IMR-90 (cell line): ENCODE data around the gene MAPRE2. TPM values are rescaled to one million over a fixed set of nuclear protein-coding genes. Genes with fewer than 3 reads are reported as not detected.

Experiments
- ATAC-seq: fragments of 200-7000 bp; cut with Tn5 transposase; 2 replicates; pipeline ENCODE4 v1.9.1; 2020; ENCODE audit warnings: low read depth, mild to moderate bottlenecking, moderate library complexity
- BruUV-seq: library from RNA; stranded (reverse); fragments of 400-500 nt; replicated peaks from 2 replicates; lab custom pipeline; 2021; lab: Mats Ljungman, UMichigan
- CTCF ChIA-PET: fragments of 300-600 bp; formaldehyde crosslinking; extraction: SDS; loops from one replicate; lab custom pipeline; 2021; ENCODE audit warnings: antibody characterized with exemption; lab: Yijun Ruan, JAX
- POLR2A ChIA-PET: fragments of 300-600 bp; sonication (Branson Sonifier 250); formaldehyde crosslinking; loops from one replicate; lab custom pipeline; 2022; ENCODE audit warnings: antibody characterized with exemption; ENCODE audit not compliant: unreplicated experiment; lab: Charles Lee
- DNase-seq: peaks from one replicate; pipeline ENCODE4 v3.0.0; 2013
- H2AFZ ChIP-seq: replicated peaks from 2 replicates; pipeline ENCODE3; 2013; ENCODE audit warnings: low read length, mild to moderate bottlenecking; ENCODE audit not compliant: poor library complexity
- H2AK5ac ChIP-seq: 2 replicates; pipeline ENCODE4 v1.6.1; 2013; ENCODE audit warnings: low read depth, low read length, inconsistent platforms
- H2AK9ac ChIP-seq: replicated peaks from 2 replicates; pipeline ENCODE3; 2013; ENCODE audit warnings: mild to moderate bottlenecking, low read depth, low read length, moderate library complexity; ENCODE audit not compliant: poor library complexity
- H2BK120ac ChIP-seq: 2 replicates; pipeline ENCODE4 v1.6.1; 2013; ENCODE audit warnings: low read depth, low read length, inconsistent platforms
- H2BK15ac ChIP-seq: 3 replicates; pipeline ENCODE4 v1.6.1; 2013; ENCODE audit warnings: low read depth, low read length, inconsistent platforms
- H2BK20ac ChIP-seq: 2 replicates; pipeline ENCODE4 v1.6.1; 2013; ENCODE audit warnings: low read depth, mild to moderate bottlenecking, inconsistent platforms, low read length, moderate library complexity
- H2BK5ac ChIP-seq: 2 replicates; pipeline ENCODE4 v1.6.1; 2013; ENCODE audit warnings: mild to moderate bottlenecking, low read depth, low read length, inconsistent platforms; ENCODE audit not compliant: poor library complexity, severe bottlenecking
- H3K14ac ChIP-seq: replicated peaks from 2 replicates; pipeline ENCODE4 v1.6.1; 2013; ENCODE audit warnings: low read depth, low read length, inconsistent platforms
- H3K18ac ChIP-seq: 2 replicates; pipeline ENCODE4 v1.6.1; 2013; ENCODE audit warnings: low read depth, low read length, control low read depth
- H3K23ac ChIP-seq: 2 replicates; pipeline ENCODE4 v1.6.1; 2013; ENCODE audit warnings: low read depth, low read length, inconsistent platforms
- H3K27ac ChIP-seq: 2 replicates; pipeline ENCODE4 v1.5.1; 2013; ENCODE audit warnings: mild to moderate bottlenecking, control low read depth, low read length; ENCODE audit not compliant: insufficient read depth
- H3K27me3 ChIP-seq: 2 replicates; pipeline ENCODE4 v1.6.1; 2013; ENCODE audit warnings: low read length; ENCODE audit not compliant: control insufficient read depth, insufficient read depth
- H3K36me3 ChIP-seq: 2 replicates; pipeline ENCODE4 v1.6.1; 2013; ENCODE audit warnings: low read length, mixed read lengths; ENCODE audit not compliant: control insufficient read depth, insufficient read depth
- H3K4ac ChIP-seq: 2 replicates; pipeline ENCODE4 v1.6.1; 2013; ENCODE audit warnings: low read depth, low read length, inconsistent platforms
- H3K4me1 ChIP-seq: 2 replicates; pipeline ENCODE4 v1.6.1; 2013; ENCODE audit warnings: low read length, mixed read lengths; ENCODE audit not compliant: control insufficient read depth, insufficient read depth
- H3K4me2 ChIP-seq: 2 replicates; pipeline ENCODE4 v1.6.1; 2013; ENCODE audit warnings: low read depth, mild to moderate bottlenecking, control low read depth, low read length, moderate library complexity
- H3K4me3 ChIP-seq: 2 replicates; pipeline ENCODE4 v1.5.1; 2013; ENCODE audit warnings: low read depth, mild to moderate bottlenecking, control low read depth, low read length, moderate library complexity; ENCODE audit not compliant: insufficient read depth
- H3K56ac ChIP-seq: 2 replicates; pipeline ENCODE4 v1.6.1; 2013; ENCODE audit warnings: low read length, inconsistent platforms; ENCODE audit not compliant: insufficient read depth; ENCODE audit errors: extremely low read depth
- H3K79me1 ChIP-seq, 2 experiments: 2 replicates each; pipeline ENCODE4 v1.6.1; 2013; ENCODE audit warnings: low read length in 2 of 2, inconsistent platforms in 1 of 2, low read depth in 1 of 2
- H3K9ac ChIP-seq: 2 replicates; pipeline ENCODE4 v1.6.1; 2013; ENCODE audit warnings: low read depth, low read length, control low read depth
- H3K9me1 ChIP-seq: 2 replicates; pipeline ENCODE4 v1.6.1; 2013; ENCODE audit warnings: low read length, inconsistent platforms; ENCODE audit not compliant: insufficient read depth
- H3K9me3 ChIP-seq: 2 replicates; pipeline ENCODE4 v1.6.1; 2013; ENCODE audit warnings: low read length; ENCODE audit not compliant: control insufficient read depth, insufficient read depth
- H4K20me1 ChIP-seq: 2 replicates; pipeline ENCODE4 v1.6.1; 2013; ENCODE audit warnings: low read length, inconsistent platforms; ENCODE audit not compliant: insufficient read depth
- H4K5ac ChIP-seq: 2 replicates; pipeline ENCODE4 v1.6.1; 2013; ENCODE audit warnings: mild to moderate bottlenecking, low read depth, low read length, control low read depth
- H4K8ac ChIP-seq, 2 experiments: 2 replicates each; pipeline ENCODE4 v1.6.1; 2013; ENCODE audit warnings: low read depth in 2 of 2, low read length in 2 of 2, control low read depth in 1 of 2, inconsistent platforms in 1 of 2
- H4K91ac ChIP-seq: 2 replicates; pipeline ENCODE4 v1.6.1; 2013; ENCODE audit warnings: low read depth, low read length, inconsistent platforms; ENCODE audit not compliant: insufficient read depth
- BHLHE40 ChIP-seq: fragments of 150-350 bp; IDR thresholded peaks from 2 replicates; pipeline ENCODE4 v1.6.1; 2016; ENCODE audit warnings: mild to moderate bottlenecking, low read depth, low read length
- MAFK ChIP-seq: IDR thresholded peaks from 2 replicates; pipeline ENCODE4 v1.6.1; 2012; ENCODE audit warnings: low read depth, low read length, improper control_type of control experiment
- MXI1 ChIP-seq: IDR thresholded peaks from 2 replicates; pipeline ENCODE4 v1.6.1; 2012; ENCODE audit warnings: low read depth, mild to moderate bottlenecking, low read length, moderate library complexity, borderline replicate concordance
- POLR2A ChIP-seq: IDR thresholded peaks from 2 replicates; pipeline ENCODE4 v1.6.1; 2012; ENCODE audit warnings: mild to moderate bottlenecking, low read depth, low read length
- RFX5 ChIP-seq: IDR thresholded peaks from 2 replicates; pipeline ENCODE4 v1.8.0; 2012; ENCODE audit warnings: low read depth, mild to moderate bottlenecking, low read length, moderate library complexity
- WGBS, 2 experiments: methylation state at CpG; one replicate each; pipeline versions ENCODE4 v1.1.5 to v1.1.7; 2013; ENCODE audit warnings: missing lambda C conversion rate in 2 of 2; ENCODE audit not compliant: insufficient read length in 1 of 2; ENCODE audit errors: extremely low coverage in 2 of 2; 5-methylcytosine and 5-hydroxymethylcytosine counted together
- dilution Hi-C: fragments of 300-500 bp; cut with HindIII; formaldehyde crosslinking; loops from one replicate; pipeline ENCODE4 v1.14.3; 2018; ENCODE audit warnings: low sequenced_read_pairs; ENCODE audit not compliant: unreplicated experiment
- in situ Hi-C: fragments of 300-500 bp; cut with MboI; formaldehyde crosslinking; loops from 3 replicates; pipeline ENCODE4 v1.14.3; 2019; ENCODE audit warnings: low sequenced_read_pairs, inconsistent platforms, mixed read lengths
- intact Hi-C: fragments of 100-400 bp; cut with micrococcal nuclease; formaldehyde crosslinking; loops from 2 replicates; pipeline ENCODE4 v1.10.0; 2022
- polyA plus RNA-seq, 3 experiments: library from polyadenylated mRNA; depleted of rRNA; stranded (reverse); fragments of >200 nt; gene quantifications; 2 replicates each; pipeline ENCODE4 v1.2.3, GENCODE V29; 2012; ENCODE audit warnings: low replicate concordance in 1 of 3
- total RNA-seq: library from RNA; depleted of rRNA; stranded (reverse); fragments of >200 nt; gene quantifications from 2 replicates; pipeline ENCODE4 v1.2.3, GENCODE V29; 2012
- TF ChIP-seq, protein P1 (sequence below): conservative IDR thresholded peaks from 2 replicates; pipeline ENCODE4 v1.5.1; 2012; ENCODE audit warnings: mild to moderate bottlenecking, low read depth, low read length, improper control_type of control experiment

The MAPRE2 gene
- total and polyA plus RNA-seq, 2 of the 4 experiments (the other 2 are of a cell fraction): 19.6 to 23.8 TPM

DNA sequence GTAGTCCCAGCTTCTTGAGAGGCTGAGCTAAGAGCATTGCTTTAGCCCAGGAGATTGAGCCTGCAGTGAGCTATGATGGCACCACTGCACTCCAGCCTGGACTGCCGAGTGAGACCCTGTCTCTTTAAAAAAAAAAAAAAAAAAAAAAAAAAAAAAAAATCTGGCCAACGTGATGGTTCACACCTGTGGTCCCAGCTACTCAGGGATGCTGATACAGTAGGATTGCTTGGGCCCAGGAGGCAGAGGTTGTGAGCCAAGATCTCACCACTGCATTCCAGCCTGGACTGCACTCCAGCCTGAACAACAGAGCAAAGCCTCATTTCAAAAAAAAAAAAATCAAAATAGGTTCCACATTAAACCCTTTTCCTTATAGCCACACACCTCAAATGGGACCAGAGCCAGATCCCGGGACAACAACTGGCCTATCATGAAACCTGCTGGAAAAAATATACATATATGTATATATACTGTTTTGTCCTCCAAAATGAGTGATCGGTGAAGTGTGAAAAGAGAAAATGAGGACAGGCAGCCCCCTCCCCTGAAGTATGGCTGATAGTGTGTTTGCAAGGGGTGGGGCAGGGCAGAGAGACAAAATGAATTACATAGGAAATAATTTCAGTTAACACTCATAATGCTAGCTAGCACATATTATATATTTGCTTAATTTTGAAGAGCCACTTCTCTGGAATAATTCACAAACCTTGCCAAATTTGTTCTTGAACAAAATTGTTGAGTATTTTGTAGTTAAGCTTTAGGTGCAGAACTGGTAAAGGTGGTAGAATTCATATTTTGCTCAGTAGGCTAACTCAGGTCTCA lies 22.9 kb downstream of the MAPRE2 start:
- no peaks in the 10 kb centered on the region for H3K36me3 ChIP-seq
- ATAC-seq (no peak), DNase-seq (no peak)
- H3K4me2 ChIP-seq: no peak overlapping the region
- no peak overlapping the region for H2AK9ac ChIP-seq
- no peak overlapping the region for H2BK5ac ChIP-seq
- H3K23ac ChIP-seq: no peak overlapping the region
- no peak overlapping the region for H3K9ac ChIP-seq
- H4K8ac ChIP-seq: no peak overlapping the region
- no peak for TF ChIP-seq RFX5
- no peak for TF ChIP-seq MAFK
- TF ChIP-seq BHLHE40: no peak
- TF ChIP-seq, protein P1, sequence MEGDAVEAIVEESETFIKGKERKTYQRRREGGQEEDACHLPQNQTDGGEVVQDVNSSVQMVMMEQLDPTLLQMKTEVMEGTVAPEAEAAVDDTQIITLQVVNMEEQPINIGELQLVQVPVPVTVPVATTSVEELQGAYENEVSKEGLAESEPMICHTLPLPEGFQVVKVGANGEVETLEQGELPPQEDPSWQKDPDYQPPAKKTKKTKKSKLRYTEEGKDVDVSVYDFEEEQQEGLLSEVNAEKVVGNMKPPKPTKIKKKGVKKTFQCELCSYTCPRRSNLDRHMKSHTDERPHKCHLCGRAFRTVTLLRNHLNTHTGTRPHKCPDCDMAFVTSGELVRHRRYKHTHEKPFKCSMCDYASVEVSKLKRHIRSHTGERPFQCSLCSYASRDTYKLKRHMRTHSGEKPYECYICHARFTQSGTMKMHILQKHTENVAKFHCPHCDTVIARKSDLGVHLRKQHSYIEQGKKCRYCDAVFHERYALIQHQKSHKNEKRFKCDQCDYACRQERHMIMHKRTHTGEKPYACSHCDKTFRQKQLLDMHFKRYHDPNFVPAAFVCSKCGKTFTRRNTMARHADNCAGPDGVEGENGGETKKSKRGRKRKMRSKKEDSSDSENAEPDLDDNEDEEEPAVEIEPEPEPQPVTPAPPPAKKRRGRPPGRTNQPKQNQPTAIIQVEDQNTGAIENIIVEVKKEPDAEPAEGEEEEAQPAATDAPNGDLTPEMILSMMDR: no peak
- TF ChIP-seq MXI1: no peak
- no peak for TF ChIP-seq POLR2A
- H3K4me1 ChIP-seq: no peaks in the 10 kb centered on the region
- no peak overlapping the region for H3K56ac ChIP-seq
- no peak overlapping the region for H2BK120ac ChIP-seq
- no peaks in the 10 kb centered on the region for H3K9me3 ChIP-seq
- H3K9me1 ChIP-seq: no peaks in the 10 kb centered on the region
- dilution Hi-C loops (no loop called here), in situ Hi-C loops (no loop called here), intact Hi-C loops (no loop called here)
- H4K5ac ChIP-seq: no peak overlapping the region
- no peak overlapping the region for H3K27ac ChIP-seq
- H3K27me3 ChIP-seq: no peaks in the 10 kb centered on the region
- no peak overlapping the region for H2AFZ ChIP-seq
- H3K18ac ChIP-seq: no peak overlapping the region
- ChIA-PET POLR2A (no interaction called here), CTCF (interaction anchor here (0.6 kb wide), 2 partner anchors 10 to 107 kb away, joined by 3 read pairs; no protein-coding TSS in a partner anchor)
- no peaks in the 10 kb centered on the region for H4K20me1 ChIP-seq
- BruUV-seq: no TSS peak
- no peak overlapping the region for H3K4me3 ChIP-seq
- H4K91ac ChIP-seq: no peak overlapping the region
- no peak overlapping the region for H2AK5ac ChIP-seq
- peaks cover 5 to 9% of the 10 kb centered on the region in 2 experiments for H3K79me1 ChIP-seq
- H2BK15ac ChIP-seq: no peak overlapping the region
- H3K4ac ChIP-seq: no peak overlapping the region
- WGBS, 2 experiments: no CpG with 5 or more reads among the region's 4 CpGs
- no peak overlapping the region for H3K14ac ChIP-seq
- no peak overlapping the region for H2BK20ac ChIP-seq
